Measurements from ENCODE around the gene TTLL12.

The TTLL12 gene

DNA sequence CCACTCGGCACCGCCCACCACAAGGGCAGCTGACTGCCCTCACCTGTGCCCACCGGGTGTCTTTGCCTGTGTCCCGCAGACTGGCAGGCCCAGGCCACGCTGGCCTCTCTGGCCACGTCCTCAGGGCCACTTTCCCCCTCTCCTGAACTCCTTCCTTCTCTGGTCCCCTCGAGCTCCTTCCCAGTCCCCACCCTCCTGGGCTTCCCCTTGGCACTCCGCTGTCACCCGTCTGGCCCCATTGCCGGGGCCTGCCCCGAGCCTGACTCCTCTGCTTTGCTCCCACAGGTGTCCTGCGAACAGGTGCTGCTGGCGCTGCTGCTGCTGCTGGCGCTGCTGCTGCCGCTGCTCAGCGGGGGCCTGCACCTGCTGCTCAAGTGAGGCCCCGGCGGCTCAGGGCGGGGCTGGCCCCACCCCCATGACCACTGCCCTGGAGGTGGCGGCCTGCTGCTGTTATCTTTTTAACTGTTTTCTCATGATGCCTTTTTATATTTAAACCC is 58.0 kb downstream of the TTLL12 start:
- peaks cover 7% of the 10 kb centered on the region for H3K4me1 ChIP-seq (ENCODE audit: control insufficient read depth, insufficient read depth, low read length)
- WGBS, 2 experiments: 60 to 61% methylated on average over 20 of the region's 20 CpGs
- H3K27ac ChIP-seq (ENCODE audit: insufficient read depth, low read depth, low read length, poor library complexity, severe bottlenecking): no peak overlapping the region
- H3K27me3 ChIP-seq (ENCODE audit: control insufficient read depth, insufficient read depth, low read length, poor library complexity, severe bottlenecking): no peaks in the 10 kb centered on the region
- no peaks in the 10 kb centered on the region for H3K9me3 ChIP-seq (ENCODE audit: control insufficient read depth, low read length)
- peaks cover 4% of the 10 kb centered on the region for H3K36me3 ChIP-seq (ENCODE audit: control insufficient read depth, insufficient read depth, low read length)
- H3K4me3 ChIP-seq (ENCODE audit: insufficient read depth, low read depth, low read length): no peak overlapping the region

DNA sequence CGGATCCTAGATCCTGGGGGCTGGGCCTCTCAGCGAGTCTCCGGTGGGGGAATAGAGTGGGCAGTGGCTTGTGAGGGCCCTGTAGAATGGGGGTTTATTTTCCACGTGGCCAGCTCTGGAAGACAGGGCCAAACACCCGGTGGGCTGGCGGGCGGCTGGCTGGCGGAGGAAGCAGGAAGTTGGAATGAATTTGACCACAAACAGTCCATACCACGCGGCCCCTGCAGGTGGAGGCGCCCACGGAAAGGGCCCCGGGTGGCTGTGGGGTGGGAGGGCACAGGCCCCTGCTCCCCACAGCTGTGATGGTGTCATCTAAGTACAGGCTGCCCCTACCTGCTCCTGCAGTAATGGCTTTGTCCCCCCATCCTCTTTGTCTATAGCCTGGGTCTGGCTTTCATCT is 58.8 kb downstream of the TTLL12 start:
- Histone ChIP-seq H3K27ac (ENCODE audit: insufficient read depth, low read depth, low read length, poor library complexity, severe bottlenecking) (no peak overlapping the region), H3K4me1 (ENCODE audit: control insufficient read depth, insufficient read depth, low read length) (peaks cover 7% of the 10 kb centered on the region), H3K36me3 (ENCODE audit: control insufficient read depth, insufficient read depth, low read length) (peaks cover 2% of the 10 kb centered on the region), H3K27me3 (ENCODE audit: control insufficient read depth, insufficient read depth, low read length, poor library complexity, severe bottlenecking) (no peaks in the 10 kb centered on the region), H3K4me3 (ENCODE audit: insufficient read depth, low read depth, low read length) (no peak overlapping the region), H3K9me3 (ENCODE audit: control insufficient read depth, low read length) (no peaks in the 10 kb centered on the region)
- 92 to 96% methylated on average over 13 of the region's 13 CpGs for WGBS, 2 experiments

DNA sequence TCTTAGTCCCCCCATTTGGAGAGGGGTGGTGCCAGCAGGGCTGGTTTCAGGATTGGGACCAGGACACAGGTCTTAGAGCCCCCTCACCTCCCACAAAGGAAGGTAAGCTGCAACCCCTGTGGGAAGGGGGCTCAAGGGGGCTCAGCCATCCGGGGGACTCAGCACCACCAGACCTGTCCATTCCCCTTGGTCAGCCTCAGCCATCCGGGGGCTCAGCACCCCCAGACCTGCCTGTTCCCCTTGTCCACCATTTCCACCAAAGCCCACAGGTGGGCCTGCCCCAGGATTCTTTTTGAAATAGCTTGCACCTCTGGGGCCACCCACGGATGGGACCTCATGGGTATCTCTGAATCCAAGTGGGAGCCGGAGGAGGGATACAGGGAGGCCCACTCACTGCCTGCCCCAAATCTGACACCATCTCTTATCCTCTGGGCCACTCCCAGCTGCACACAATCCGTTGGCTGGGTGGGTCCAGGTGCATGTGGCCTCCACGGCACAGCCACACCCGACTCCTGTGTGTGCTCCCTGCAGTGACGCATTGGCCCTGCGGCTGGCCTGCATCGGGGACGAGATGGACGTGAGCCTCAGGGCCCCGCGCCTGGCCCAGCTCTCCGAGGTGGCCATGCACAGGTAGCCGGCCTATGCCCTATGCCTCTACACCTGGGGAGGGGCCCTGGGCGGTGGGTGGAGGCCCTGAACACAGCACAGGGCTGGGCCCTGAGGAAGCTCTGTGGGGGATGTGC is 59.6 kb downstream of the TTLL12 start:
- WGBS, 2 experiments: 93 to 95% methylated on average over 17 of the region's 17 CpGs
- no peak overlapping the region for H3K4me3 ChIP-seq (ENCODE audit: insufficient read depth, low read depth, low read length)
- no peak overlapping the region for H3K27ac ChIP-seq (ENCODE audit: insufficient read depth, low read depth, low read length, poor library complexity, severe bottlenecking)
- no peaks in the 10 kb centered on the region for H3K27me3 ChIP-seq (ENCODE audit: control insufficient read depth, insufficient read depth, low read length, poor library complexity, severe bottlenecking)
- no peaks in the 10 kb centered on the region for H3K36me3 ChIP-seq (ENCODE audit: control insufficient read depth, insufficient read depth, low read length)
- H3K4me1 ChIP-seq (ENCODE audit: control insufficient read depth, insufficient read depth, low read length): peaks cover 7% of the 10 kb centered on the region
- no peaks in the 10 kb centered on the region for H3K9me3 ChIP-seq (ENCODE audit: control insufficient read depth, low read length)

DNA sequence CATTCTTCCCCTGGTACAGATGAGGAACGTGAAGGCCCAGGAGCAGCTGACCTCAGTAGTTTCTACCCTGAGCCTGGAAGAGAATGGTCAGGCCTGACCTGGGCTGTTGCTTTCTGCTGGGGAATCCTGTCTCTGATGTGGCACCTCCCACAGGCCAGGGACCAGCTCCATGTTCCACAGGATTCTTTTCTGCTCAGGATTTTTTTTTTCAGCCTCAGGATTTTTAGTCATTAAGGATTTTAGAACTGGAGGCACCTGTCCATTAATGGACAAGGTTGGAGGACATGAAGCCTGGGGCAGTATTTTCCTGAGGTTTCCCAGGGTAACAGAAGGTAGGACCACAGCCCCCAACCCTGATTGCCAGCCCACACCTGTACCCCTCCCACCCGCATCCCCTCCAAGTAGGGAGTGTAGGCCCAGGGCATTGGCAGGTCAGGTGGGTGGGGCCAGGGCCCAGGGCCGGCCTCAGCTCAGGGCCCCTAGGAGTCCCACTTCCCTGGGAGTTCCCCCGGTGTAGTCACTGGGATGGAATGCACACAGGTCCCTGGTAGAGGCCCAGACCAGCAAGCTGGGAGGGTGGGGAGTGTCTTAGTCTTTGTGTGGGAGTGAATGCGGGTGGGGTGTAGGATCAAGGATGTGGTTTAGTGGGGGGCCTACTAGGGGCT is 60.3 kb downstream of the TTLL12 start:
- Histone ChIP-seq H3K27ac (ENCODE audit: insufficient read depth, low read depth, low read length, poor library complexity, severe bottlenecking) (no peak overlapping the region), H3K9me3 (ENCODE audit: control insufficient read depth, low read length) (no peaks in the 10 kb centered on the region), H3K4me1 (ENCODE audit: control insufficient read depth, insufficient read depth, low read length) (peaks cover 7% of the 10 kb centered on the region), H3K36me3 (ENCODE audit: control insufficient read depth, insufficient read depth, low read length) (no peaks in the 10 kb centered on the region), H3K4me3 (ENCODE audit: insufficient read depth, low read depth, low read length) (no peak overlapping the region), H3K27me3 (ENCODE audit: control insufficient read depth, insufficient read depth, low read length, poor library complexity, severe bottlenecking) (no peaks in the 10 kb centered on the region)
- WGBS, 2 experiments: 74 to 78% methylated on average over 5 of the region's 5 CpGs

DNA sequence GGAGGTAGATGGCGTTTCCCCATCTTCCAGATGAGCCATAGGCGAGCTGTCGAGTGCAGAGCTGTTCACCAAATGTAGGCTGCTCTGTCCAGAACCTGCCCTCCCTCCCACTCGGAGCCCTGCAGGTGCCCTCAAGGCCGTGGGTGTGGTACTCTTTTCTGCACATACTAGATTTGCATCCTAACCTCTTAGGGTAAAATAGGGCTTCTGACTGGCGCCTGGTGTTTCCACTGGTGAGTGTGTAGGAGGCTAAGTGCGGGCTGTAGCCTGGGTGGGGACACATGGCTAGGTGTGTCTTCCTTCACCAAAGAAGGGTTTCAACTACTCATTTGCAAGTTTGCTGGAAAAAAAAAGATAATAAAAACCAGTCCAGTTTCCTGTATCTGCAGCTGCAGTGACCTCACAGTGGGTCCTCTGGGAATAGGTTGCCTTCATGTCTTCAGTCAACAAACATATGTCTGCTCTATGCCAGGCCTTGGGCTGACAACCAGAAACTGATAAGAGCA is 67.9 kb downstream of the TTLL12 start:
- Histone ChIP-seq H3K4me3 (ENCODE audit: insufficient read depth, low read depth, low read length) (no peak overlapping the region), H3K36me3 (ENCODE audit: control insufficient read depth, insufficient read depth, low read length) (no peaks in the 10 kb centered on the region), H3K27ac (ENCODE audit: insufficient read depth, low read depth, low read length, poor library complexity, severe bottlenecking) (no peak overlapping the region), H3K27me3 (ENCODE audit: control insufficient read depth, insufficient read depth, low read length, poor library complexity, severe bottlenecking) (no peaks in the 10 kb centered on the region), H3K9me3 (ENCODE audit: control insufficient read depth, low read length) (no peaks in the 10 kb centered on the region), H3K4me1 (ENCODE audit: control insufficient read depth, insufficient read depth, low read length) (peaks cover 10% of the 10 kb centered on the region)
- 84 to 89% methylated on average over 7 of the region's 7 CpGs for WGBS, 2 experiments

DNA sequence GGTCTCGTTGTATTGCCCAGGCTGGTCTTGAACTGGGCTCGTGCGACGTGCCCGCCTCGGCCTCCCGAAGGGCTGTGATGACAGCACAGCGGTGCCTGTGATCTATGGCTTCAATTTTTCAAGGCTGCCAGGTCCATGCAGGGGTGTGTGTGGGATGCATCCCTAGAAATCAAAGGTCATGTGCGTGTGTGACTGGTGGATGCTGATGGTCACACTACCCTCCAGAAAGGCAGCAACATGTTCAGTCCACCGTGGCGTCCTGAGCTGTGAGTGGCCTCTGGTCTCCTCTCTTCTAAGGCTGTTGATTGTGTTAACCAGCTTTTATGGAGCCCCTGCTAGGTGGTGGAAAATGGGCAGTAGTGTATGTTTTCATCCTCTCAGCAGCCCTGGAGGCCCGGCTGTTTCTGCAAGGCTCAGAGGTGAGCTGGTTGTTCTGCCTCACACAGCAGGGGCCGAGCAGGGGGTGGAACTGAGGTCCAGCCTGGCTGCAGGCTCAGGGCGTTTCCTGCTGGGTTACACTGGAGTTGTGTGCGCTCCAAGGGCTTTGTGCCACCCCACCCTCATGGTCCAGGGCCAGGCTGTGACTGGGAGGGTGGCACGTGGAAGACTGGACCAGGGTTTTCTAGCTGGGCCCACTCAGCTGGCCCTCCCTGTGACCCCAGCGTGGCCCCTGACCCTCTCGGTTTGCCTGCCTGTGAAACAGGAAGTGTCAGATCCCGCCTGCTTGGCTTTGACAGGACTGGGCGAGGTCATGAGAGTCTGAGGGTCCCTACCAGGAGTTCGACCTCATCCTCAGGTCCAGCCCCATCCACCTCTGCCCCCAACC is 68.7 kb downstream of the TTLL12 start:
- H3K9me3 ChIP-seq (ENCODE audit: control insufficient read depth, low read length): no peaks in the 10 kb centered on the region
- H3K4me3 ChIP-seq (ENCODE audit: insufficient read depth, low read depth, low read length): no peak overlapping the region
- no peaks in the 10 kb centered on the region for H3K36me3 ChIP-seq (ENCODE audit: control insufficient read depth, insufficient read depth, low read length)
- H3K27ac ChIP-seq (ENCODE audit: insufficient read depth, low read depth, low read length, poor library complexity, severe bottlenecking): no peak overlapping the region
- peaks cover 6% of the 10 kb centered on the region for H3K27me3 ChIP-seq (ENCODE audit: control insufficient read depth, insufficient read depth, low read length, poor library complexity, severe bottlenecking)
- H3K4me1 ChIP-seq (ENCODE audit: control insufficient read depth, insufficient read depth, low read length): peaks cover 10% of the 10 kb centered on the region
- WGBS, 2 experiments: 75% methylated on average over 21 of the region's 21 CpGs

DNA sequence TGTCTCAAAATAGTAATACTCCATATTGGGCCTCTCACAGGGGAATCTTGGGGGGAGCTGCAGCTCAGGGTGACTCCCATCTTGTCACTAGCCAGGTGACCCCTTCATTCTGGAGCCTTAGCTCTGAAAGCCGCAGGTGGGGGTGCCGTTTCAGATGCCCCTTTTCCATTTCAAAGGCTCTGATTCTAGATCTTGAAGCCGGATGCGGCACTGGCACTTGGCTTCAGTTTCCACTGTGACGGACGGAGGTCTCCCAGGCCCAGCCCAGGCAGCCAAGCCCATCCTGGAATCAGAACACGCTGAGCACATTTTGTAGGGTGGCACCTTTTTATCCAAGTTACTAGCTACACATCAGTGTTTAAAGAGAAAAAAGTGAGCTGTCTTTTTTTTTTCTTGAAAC is 70.0 kb downstream of the TTLL12 start:
- Histone ChIP-seq H3K36me3 (ENCODE audit: control insufficient read depth, insufficient read depth, low read length) (no peaks in the 10 kb centered on the region), H3K27ac (ENCODE audit: insufficient read depth, low read depth, low read length, poor library complexity, severe bottlenecking) (no peak overlapping the region), H3K4me3 (ENCODE audit: insufficient read depth, low read depth, low read length) (no peak overlapping the region), H3K4me1 (ENCODE audit: control insufficient read depth, insufficient read depth, low read length) (peaks cover 10% of the 10 kb centered on the region), H3K27me3 (ENCODE audit: control insufficient read depth, insufficient read depth, low read length, poor library complexity, severe bottlenecking) (peaks cover 19% of the 10 kb centered on the region), H3K9me3 (ENCODE audit: control insufficient read depth, low read length) (no peaks in the 10 kb centered on the region)
- 95 to 96% methylated on average over 7 of the region's 7 CpGs for WGBS, 2 experiments

Measured in ectodermal cell (in vitro differentiated cells).